Measurements from ENCODE around the gene LTO1.

DNA sequence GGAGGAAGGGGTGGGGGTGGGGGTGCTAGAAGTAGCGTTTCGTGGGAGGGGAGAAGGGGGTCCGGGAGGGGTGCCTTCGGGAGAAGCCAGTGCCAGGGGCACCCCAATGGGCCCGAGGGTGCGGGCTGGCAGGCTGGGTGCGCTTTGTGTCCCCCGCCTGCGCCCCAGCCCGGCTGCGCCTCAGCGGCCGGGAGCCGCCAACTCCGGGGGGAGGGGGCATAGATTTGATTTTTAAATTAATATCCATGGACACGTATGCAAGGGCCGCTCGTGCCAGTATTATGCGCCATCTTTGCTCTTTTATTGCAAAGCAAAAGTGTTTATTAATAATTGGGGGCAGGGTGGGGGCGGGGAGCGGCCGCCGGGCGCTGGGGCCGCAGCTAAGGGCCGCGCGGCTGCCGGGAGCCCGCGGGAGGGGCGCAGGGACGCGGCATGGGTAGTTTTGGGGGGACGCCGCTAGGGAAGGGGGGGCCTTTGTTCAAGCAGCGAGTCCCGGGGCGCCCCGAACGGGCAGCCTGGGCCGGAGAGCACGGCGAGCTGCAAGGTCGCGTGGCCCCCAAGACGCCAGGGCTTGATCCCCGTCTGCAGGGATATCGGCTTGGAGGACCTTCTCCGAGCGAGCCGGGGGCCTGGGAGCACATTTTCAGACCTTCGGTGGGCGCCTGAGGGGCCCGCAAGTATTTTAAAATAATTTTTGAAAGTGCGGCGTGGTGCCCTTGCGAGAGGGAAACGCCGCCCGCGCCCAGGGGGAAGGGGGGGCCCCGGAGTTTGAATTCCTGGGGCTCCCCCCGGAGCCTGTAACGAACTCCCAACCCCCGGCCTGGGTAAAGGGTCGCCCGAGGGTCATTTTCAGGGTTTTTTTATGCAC, 33.2 kb downstream of the LTO1 start:
- TF ChIP-seq CTCF (conservative IDR thresholded peaks at IDR 0.05; ENCODE audit: low read depth in 2 of 2): no peak
- TF ChIP-seq STAT1 (IDR thresholded peaks at IDR 0.05; ENCODE audit: unreplicated experiment): no peak

All from GM23338 (cell line).